DMS53 (cell line): ENCODE data around the gene ABHD15.

Experiments
- DNase-seq: peaks from one replicate; lab custom pipeline; 2025; lab: John Stamatoyannopoulos, UW

Gene ABHD15

DNA sequence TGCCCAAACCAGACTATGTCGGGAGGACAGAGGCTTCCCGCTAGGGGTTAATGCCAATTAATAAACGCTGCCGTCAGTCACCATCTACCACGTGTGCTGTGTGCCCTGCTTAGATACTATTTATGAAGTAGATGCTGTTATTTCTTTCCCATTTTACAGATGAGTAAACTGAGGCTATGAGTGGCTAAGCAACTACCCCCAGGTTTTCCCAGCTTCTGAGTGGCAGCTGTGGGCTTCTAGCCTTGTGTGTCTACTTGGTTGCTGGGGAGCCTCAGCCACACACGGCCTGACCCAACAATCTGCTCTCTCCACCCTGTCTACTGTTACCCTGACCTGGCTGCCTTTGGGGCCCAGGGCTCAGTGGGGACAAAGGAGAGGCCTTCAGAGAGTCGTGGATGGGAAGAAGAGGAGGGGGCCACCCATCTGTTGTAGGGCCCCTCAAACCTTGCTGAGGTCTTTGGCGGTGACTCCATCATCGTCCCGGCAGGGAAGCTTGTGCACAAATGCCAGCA lies 15.5 kb upstream of the ABHD15 start:
- DNase-seq: no peak

DNA sequence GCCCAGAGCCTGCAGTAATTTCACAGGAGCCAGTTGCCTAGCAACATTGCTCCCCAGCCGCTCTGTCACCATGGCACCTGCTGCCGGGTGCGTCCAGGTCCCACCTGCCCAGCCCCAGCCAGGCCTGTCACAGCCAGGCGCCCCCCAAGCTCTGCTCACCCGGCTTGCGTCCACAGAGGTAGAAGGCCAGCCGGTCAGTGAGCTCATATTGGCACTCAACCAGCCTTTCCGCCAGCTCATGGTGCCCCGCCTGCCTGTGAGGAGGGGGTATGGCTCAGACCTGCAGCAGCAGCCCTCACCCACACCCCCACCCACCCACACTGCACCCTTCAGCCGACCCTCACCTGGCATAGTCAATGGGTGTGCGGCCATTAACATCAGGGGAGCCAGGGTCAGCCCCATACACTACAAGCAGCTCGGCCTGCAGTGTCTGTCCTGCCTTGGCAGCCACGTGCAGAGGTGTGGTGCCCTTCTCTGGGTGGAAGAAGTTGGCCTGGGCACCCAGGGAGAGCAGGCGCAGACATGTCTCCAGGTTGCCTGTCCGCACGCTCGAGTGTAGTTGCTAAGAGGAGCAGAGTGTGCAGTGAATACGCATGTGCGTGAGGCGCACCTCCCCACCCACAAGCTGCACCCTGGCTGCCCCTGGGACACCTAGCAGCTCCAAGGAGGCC lies 14.9 kb upstream of the ABHD15 start:
- peak; percentile 29 for DNase-seq

DNA sequence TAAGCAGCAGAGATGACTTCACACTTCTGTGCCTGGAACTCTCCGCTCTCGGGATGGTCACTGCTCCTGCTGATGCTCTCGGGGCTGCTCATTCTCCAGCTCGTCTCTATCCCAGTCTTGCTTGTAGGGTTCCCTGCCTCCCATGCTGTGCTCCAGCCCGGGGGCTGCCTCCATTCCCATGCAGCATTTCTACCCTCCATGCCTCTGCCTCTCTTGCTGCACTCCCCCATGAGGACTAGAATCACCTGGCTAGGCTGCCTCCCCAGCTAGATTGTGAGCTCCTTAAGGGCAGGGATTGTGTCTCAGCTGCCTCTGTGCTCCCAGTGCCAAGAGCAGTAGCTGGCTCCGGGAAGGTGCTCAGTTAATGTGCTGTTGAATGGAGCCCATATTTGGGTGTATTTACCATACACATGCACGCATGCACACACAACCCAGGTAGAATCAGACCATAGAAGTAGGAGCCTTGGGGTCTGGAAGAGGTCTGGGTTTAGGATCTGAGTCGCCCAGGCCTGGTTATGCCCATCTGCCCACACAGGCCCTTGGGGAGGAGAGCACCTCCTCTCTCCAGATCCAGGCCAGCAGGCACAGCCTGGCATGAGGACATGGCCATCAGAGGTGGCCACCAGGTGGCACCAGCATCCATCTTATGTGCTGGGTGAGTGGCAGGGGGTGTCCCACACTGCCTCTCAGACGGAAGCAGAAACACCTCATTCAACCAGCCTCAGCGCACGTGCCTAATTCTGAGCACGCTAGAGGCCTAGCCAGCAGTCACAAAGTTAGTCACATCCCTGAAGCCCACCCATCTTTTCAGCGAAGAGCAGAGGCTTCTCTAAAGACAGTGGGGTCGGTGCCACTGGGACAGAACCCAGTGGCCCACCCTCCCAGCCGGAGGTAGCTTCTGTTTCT lies 13.3 kb upstream of the ABHD15 start:
- peak; percentile 90 for DNase-seq

DNA sequence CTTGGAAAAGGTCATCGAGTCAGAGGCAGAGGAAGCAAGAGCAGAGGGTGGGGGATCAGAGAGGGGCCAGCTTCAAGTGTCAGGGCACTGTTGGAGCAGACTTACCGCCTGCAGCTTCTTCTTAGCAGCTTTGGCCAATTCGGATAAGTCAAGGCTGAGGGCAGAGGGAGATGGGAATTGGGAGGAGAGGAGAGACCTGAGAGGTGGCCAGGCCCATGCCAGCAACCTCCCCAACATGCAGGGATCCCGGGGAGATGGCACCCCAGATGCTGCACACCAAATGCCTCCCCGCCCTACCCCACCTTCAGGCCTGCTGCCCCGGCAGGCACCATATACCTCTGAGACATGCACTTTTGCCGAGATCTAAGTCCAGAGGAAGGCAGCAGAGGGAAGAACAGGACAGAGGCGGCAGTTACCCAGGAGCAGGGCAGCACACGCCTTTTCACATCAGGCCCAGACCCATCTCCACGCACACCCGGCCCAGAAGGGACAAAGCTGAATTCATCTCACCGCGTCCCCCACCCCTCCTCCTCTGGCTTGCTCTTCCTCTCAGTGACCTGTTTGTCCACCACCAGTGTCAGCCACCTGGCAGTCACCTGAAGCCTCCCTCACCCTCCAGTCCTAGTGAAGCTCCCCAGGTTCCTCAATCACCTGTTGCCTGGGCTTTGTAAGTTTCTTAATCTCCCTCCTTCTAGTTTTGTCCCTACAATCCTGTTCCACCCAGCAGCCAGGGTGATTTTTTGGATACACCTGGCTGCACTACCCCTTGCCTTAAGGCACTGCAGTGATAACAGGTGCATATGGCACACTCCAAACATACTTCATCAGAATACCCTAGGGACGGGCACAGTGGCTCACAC lies 12.0 kb upstream of the ABHD15 start:
- DNase-seq: no peak

DNA sequence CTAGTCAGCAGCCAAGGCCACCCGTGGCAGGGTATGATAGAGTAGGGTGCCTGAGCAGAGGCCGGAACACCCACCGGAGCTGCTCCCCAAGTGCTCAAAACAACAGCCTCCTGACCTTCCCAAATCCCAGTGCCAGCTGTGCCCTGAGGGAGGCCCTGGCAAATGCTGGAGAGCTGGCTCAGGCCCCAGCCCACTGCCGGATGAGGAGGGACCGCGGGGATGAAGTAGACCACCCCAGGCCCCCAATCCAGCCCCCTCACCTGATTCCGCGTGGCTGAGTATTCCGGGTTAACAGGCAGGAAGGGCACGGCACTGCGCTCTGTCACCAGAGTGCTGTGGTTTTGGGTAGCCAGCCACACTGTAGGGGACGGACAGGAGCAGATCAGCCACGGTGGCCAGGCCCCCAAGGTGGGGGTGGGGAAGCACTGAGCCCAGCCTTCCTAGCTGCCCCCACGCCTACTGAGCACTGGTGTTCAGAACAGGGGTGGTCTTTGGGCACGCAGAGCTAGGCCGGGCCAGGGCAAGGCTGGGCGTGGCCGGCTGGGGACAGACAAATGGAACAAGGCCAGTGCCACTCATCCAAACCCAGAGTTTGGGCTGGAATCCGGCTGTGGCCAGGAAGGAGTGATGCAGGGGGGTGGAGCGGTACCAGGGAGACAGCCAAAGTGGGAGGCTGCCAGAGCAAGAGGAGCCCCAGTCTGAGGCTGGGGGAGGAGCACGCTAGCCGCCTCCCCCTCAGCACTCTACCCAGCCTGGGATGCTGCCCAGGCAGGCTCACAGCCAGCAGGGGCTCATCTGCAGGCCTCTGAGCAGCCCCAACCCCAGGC lies 10.8 kb upstream of the ABHD15 start:
- DNase-seq: no peak

DNA sequence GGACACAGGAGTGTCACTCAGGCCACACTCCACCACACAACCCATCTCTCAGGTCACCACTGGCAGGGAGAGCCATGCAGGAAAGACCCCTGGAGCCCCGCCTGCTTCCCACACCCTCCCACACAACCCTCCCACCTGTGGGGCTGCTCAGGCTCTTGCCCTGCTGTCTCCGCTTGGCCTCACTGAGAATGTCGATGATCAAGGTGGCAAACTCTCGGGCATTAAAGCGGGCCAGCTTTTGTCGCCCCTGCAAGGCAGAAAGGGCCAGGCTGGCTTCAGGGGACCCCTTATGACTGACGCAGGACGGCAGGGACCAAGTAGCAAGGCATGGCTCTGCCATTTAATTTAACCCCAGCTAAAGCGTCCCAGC lies 10.1 kb upstream of the ABHD15 start:
- no peak for DNase-seq

DNA sequence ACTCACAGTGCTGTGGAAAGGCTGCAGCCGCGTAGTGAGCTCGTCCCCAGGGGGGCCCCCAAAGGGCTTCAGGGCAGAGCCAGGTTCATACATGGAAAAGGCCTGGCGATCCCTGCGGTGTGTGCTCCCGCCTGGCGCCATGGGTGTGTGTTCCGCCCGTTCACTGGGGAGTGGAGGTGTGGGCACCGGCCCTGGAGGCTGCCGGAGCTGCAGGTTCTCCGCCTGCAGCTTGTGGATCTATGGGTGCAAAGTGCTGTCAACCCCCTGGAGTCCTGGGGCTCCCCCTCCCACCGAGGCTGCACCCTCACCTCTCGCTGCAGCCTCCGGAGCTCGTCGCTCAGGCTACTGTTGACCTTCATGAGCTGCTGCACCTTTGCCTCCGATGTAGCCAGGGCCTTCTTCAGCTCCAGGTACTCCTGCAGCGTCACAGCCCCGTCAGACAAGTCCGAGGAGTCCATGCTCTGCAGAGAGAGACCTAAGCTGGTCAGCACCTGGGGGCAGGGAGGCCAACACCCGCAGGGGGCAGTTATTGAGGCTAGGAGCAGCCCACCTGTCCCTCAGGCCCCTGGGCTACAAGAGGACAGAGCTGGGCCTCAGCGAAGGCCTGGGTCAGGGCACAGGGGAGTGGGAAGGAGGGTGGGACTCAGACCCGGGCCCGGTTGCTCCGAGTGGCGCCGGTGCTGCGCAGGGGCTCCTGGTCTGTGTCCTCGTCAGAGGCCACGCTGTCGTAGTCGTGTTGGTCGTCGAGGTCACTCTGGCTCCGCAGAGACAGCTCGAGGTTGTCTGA lies 9.6 kb upstream of the ABHD15 start:
- no peak for DNase-seq

DNA sequence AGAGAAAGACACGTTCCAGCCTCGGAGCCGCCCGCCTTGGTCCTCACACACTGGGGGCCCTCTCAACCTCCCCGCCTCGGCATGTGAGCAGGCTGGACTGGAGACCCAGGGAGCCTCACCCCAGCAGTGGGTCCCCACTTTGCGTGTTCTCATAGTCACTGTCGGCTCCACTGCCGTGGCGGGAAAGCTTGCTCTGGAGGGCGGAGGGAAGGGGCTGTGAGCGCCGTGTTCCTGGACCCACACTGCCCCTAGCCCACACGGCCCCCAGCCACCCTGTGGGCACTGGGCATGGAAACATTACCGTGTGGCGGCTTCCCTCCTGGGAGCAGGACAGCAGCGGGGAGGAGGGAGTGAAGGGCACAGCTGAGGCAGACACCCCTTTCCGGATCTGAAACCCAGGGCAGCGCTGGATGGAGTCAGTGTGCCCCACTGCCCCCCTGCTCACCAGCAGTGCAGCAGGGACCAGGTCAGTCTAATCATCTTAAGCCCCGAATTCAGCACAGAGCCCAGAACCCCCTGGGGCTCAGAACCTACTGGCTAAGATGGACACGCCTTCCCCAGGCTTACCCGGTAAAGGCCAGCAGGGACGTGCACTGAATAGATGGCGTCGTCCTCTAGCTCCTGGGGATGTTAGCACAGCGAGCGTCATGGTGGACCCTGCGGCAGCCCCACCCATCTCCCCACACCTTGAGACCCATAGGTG lies 8.8 kb upstream of the ABHD15 start:
- no peak for DNase-seq

DNA sequence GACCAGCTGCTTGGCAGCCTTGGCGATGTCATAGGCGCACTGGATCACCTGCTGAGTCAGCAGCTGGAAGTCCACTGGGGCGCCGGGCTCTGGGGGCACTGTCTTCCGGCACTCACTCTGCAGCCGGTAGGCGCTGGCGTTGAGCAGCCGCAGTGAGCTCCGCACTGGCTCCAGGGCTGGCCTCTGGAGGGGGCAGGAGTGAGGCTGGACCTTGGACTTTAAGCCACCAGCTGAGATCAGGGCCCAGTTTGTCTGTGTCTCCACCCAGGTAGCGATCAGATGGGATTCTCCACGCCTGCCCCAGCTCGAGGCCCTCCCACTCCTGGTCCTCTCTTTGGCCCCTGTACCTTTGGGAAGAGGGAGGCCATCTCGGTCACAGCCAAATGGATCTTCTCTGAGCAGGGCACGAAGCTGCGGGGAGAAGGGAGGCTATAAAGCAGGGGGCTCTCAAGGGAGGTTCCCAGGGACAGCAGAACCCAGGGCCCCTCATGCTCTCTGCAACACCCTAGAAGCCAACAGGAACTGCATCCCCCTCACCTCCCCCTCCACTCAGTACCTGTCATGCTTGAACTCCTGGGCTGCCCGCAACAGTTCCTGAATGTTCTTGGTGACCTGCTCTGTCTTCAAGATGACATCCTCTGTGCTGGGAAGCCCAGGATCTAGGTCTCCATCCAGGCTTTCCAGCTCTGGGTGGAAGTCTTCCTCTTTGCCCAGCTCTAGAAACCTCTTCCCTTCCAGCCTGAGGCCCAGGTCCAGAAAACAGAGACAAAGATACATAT lies 8.1 kb upstream of the ABHD15 start:
- DNase-seq: peak; percentile 79

DNA sequence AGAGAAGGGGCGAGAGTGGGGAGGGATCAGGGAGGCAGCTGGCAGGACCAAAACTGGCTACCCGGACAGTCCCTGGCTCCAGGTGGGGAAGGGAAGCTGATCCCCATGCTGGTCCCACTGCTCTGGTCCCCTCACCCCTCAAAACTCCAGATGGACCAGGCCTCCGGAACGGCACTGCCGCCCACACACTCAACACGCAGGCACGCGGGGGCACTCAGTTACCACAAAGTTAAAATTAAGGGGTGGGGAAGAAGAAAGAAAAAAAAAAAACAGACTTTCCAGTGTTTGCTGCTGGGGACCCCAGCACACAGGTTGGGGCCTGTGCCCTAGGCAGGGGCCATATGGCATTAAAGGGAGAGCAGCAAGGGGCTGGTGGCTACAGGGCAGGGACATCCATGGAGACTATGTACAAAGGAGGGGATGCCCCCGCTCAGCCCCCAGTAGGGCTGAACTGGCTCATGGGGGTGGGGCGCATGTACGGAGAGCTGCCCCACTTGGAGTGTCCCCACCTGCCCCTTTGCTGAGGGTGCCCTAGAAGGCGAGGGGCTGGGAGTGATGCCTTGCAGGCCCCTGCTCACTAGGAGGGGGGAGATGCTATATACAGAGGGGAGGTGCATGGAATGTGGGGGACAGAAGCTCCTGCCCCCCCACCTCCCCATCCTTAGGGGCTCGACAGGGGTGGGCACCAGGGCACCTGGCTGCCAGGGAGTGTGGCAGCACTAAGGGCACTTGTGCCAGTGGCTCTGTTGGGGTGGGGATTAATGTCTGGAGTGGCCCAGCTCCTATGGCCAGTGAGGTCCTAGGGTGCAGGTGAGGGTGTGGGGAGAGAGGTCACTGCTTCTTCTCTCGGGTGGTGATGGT lies 7.3 kb upstream of the ABHD15 start:
- no peak for DNase-seq

DNA sequence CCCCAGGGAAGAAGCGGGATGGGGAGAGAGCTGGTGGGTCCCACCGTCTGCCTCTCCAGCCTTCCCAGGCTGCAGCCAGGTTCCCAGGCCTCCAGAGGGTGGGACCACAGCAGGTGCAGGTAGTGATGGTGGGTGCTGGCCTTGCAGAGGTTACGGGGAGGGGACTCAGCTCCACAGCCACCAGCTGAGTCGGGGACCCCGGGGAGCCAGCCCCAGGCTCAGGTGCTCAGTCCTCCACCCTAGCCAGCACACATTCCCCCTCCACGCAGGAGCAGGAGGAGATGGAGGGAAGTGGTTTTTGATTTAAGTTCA lies 6.7 kb upstream of the ABHD15 start:
- no peak for DNase-seq

DNA sequence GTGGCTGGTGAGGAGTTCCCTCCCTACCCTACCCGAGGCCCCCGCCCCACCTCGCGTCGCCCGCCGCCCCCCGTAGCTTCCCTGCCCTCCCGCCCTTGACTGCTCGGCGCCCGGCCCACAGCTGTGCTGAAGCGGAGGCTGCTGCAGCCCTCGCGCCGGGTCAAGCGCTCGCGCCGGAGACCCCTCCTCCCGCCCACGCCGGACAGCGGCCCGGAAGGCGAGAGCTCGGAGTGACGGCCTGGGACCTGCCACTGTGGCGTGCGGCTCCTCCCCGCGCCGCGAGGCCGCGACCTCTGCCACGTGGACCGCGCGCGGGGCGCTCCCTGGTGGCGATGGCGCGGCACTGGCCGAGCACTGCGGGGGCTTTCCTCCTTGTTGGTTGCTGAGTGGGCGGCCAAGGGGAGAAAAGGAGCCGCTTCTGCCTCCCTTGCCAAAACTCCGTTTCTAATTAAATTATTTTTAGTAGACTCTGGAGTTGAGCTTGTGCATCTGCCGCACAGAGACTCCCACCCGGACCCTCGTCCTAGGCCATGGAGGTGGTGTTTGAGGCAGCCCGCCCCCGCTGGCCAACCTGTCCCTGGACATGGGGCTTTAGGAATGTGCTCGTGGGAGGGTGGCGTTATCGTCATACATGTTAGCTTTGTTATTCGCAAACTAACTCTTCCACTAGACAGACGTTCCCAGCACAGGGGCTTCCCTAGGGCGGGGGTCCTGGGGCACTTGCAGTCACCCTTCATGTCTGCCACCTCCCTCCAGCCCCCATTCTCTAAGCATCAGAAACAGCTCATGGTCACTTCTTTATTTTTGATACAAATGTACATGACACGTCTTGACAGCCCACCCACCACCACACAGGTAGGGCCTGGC lies 6.1 kb upstream of the ABHD15 start:
- DNase-seq: no peak

DNA sequence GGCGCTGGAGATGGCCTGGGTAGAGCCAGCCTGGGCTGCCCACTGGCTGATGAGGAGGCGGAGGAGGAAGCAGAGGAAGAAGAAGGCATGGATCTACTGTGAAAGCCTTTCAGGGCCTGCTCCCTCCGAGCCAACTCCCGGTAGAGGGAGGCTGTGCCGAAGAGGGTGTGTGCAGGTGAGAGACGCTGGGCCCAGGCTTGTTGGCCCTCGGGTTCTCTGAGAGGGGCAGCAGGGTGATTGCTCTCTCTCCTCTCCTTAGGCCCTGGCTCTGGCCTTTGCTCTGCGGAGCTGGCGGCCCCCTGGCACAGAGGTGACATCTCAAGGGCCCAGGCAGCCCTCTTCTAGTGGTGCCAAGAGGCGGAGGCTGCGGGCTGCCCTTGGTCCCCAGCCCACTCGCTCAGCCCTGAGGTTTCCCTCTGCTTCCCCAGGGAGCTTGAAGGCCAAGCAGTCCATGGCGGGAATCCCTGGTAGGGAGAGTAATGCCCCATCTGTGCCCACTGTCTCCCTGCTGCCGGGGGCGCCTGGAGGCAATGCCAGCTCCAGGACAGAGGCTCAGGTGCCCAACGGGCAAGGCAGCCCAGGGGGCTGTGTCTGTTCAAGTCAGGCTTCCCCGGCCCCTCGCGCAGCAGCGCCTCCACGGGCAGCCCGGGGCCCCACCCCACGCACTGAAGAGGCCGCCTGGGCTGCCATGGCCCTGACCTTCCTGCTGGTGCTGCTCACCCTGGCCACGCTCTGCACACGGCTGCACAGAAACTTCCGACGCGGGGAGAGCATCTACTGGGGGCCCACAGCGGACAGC lies 5.2 kb upstream of the ABHD15 start:
- no peak for DNase-seq

DNA sequence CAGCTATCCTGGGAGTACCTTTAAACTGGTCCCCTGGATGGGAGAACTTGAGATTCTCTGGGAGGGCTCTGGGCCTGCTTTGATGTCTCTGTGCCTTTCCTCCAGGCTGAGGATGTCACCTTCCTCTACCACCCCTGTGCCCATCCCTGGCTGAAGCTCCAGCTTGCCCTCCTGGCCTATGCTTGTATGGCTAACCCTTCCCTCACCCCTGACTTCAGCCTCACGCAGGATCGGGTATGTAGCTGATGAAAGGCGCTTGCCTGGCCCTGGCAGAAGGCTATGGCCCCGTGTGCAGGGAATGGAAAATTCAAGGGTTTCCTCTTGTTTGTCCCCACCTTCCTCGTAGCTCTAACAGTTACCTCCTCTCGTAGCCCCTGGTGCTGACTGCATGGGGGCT lies 4.6 kb upstream of the ABHD15 start:
- no peak for DNase-seq

DNA sequence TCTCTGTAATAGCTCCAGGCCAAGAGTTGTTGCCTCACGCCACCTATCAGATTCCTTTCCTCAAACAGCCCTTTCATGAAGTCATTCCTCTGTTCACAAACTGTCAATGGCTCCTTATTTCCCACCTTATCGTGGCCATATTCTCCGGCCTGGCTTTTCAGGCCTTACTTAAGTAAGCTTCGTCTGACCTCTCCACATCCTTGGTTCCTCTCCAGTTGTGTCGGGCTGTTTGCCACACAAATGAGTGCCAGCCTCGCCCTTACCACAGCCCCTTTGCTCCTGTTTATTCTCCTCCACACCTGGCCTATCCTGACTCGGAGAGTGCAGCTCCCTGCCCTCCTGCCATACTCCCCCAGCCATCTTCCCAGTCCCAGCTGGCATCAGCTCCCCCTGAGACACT lies 3.7 kb upstream of the ABHD15 start:
- no peak for DNase-seq

DNA sequence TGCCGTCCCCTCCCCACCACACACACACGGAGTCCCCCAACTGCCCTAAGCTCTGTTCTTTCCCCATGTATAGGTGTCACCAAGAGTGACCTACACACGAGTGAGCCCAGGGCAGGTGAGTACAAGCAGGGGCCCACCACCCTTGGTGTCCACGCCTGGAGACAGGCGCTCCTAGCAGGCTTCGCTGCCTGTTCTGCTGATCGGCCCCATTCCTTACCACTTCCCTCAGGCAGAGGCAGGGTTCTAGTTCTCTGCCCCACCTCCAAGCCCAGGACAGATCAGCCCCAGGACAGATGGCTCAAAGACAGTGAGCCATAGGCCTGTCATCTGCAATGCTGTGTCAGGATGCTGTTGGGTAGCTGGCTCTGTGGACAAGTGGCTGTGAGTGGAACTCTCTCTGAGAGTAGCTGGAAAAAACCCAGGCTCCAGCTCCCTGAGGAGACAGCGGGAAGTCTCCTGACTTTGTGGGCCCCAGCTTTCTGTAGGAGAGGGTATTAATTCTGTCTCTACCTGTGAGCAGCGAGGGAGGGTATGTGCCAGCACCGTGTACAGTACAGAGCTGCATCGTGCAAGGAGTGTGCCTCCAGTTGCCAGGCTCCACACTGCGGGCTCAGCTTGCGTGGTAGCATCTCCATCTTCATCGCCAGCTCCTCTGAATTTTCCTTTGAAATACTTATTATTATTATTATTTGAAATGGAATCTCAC lies 2.6 kb upstream of the ABHD15 start:
- peak; percentile 51 for DNase-seq
